GM18519 (cell line): ENCODE results near the gene PSMB9.
"Not testable (repeated sequence)": the region's sequence is repeated elsewhere in the genome, so short reads cannot be mapped to it uniquely, and the experiment has no call there.

Source experiments
- ATAC-seq: cut with Tn5 transposase; IDR thresholded peaks from one replicate; pipeline ENCODE4 v1.9.1; 2021; ENCODE audit warnings: mild to moderate bottlenecking, moderate library complexity; ENCODE audit not compliant: unreplicated experiment, low FRiP score

Gene PSMB9

GRCh38 chr6:32853541-32854375, at the start of gene PSMB9, which contains the start of gene TAP1:
TSS of gene PSMB9 (plus strand) at chr6:32854192. CDS start at chr6:32854230, 38 bp downstream.
TSS of gene TAP1 (minus strand) at chr6:32853704. CDS start at chr6:32853636, 68 bp downstream.
- ATAC-seq, result peak; percentile 57

- not testable (repeated sequence) for ATAC-seq
These were observed 48.6 kb upstream of the PSMB9 start for GRCh38 chr6:32805404-32805803.

- no peak for ATAC-seq
These were observed 46.9 kb upstream of the PSMB9 start for GRCh38 chr6:32807020-32807580.

GRCh38 chr6:32809171-32809570, 44.8 kb upstream of the PSMB9 start:
- no peak for ATAC-seq

- no peak for ATAC-seq
These were observed 39.8 kb upstream of the PSMB9 start for GRCh38 chr6:32814145-32814544.

- ATAC-seq, result no peak
These were observed 38.9 kb upstream of the PSMB9 start for GRCh38 chr6:32815115-32815514.

GRCh38 chr6:32815996-32816395, 38.0 kb upstream of the PSMB9 start:
- no peak for ATAC-seq

- peak; percentile 54 for ATAC-seq
These were observed 37.2 kb upstream of the PSMB9 start, which contains the start of gene HLA-DOB for GRCh38 chr6:32816746-32817204. TSS of gene HLA-DOB (minus strand) at chr6:32817002. CDS start at chr6:32816951, 51 bp downstream.

GRCh38 chr6:32818867-32819266, 35.1 kb upstream of the PSMB9 start:
- no peak for ATAC-seq

- no peak for ATAC-seq
These were observed 34.3 kb upstream of the PSMB9 start for GRCh38 chr6:32819729-32820128.

- ATAC-seq, result no peak
These were observed 28.0 kb upstream of the PSMB9 start for GRCh38 chr6:32825966-32826365.

GRCh38 chr6:32827025-32827424, 27.0 kb upstream of the PSMB9 start:
- ATAC-seq, result no peak

GRCh38 chr6:32829495-32829894, 24.5 kb upstream of the PSMB9 start:
- ATAC-seq, result no peak

- no peak for ATAC-seq
These were observed 24.0 kb upstream of the PSMB9 start for GRCh38 chr6:32830017-32830416.

GRCh38 chr6:32830936-32831335, 23.1 kb upstream of the PSMB9 start:
- no peak for ATAC-seq

- no peak for ATAC-seq
These were observed 21.5 kb upstream of the PSMB9 start for GRCh38 chr6:32832535-32832934.

GRCh38 chr6:32833664-32834063, 20.3 kb upstream of the PSMB9 start:
- ATAC-seq, result no peak

GRCh38 chr6:32835167-32835893, 18.7 kb upstream of the PSMB9 start:
- no peak for ATAC-seq

GRCh38 chr6:32836873-32837272, 17.1 kb upstream of the PSMB9 start:
- ATAC-seq, result no peak

GRCh38 chr6:32837651-32838113, 16.3 kb upstream of the PSMB9 start:
- ATAC-seq, result no peak
